ENCODE data around the gene PPP1R26. TPM values are rescaled to one million over a fixed set of nuclear protein-coding genes. Genes with fewer than 3 reads are reported as not detected.
A peak's percentile ranks its signal among the peaks of the same experiment; 100 is the strongest.

The PPP1R26 gene
- total RNA-seq, 1 experiment from 2014 or later: 32.0 TPM

DNA sequence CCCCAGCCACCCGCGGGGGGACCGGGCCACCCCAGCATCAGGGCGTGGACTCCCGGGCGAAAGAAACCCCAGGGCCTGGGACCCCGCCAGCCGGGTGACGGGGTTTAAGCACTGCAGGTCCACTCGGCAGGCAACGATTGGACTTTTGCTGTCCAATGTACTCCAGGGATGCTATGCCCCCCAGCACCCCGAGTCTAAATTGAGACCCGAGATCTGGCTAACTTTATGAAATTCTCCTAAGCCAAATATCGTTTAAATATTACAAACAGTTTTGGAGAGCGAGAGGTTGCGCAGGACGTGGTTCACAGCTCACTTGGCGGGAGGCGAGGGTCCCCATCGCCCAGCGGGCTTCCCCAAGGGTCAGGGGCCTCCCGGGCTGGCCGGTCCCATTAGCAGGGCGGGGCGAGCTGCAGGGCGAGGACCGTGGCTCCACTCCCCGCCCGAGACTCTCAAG, 20.5 kb downstream of the PPP1R26 start:
- H3K9me3 ChIP-seq (ENCODE audit: control insufficient read depth in 1 of 2, insufficient read depth in 1 of 2, low read depth in 1 of 2, low read length in 2 of 2): no peaks in the 10 kb centered on the region
- peaks cover 12 to 42% of the 10 kb centered on the region in 2 experiments for H3K4me1 ChIP-seq (ENCODE audit: control insufficient read depth in 1 of 2, insufficient read depth in 2 of 2, low read length in 2 of 2)
- ChIA-PET CTCF (interaction anchor here (1.6 kb wide), 1 partner anchor 20 kb away, joined by 4 read pairs; the partner anchor contains the start of gene PPP1R26), RAD21 (ENCODE audit: low non-redundant PET in 1 of 2, low total read pairs in 2 of 2, uncharacterized antibody in 2 of 2, unreplicated experiment in 2 of 2) (no interaction called here), POLR2A (no interaction called here)
- TSS peak; percentile 58 for BruUV-seq (replicated peaks)
- peak overlapping the region; percentile 95 for H3K4me2 ChIP-seq (ENCODE audit: low read length)
- peaks cover 4% of the 10 kb centered on the region; the same call in 1 of the 2 replicates for H4K20me1 ChIP-seq (ENCODE audit: insufficient read depth)
- no peak for DNase-seq (ENCODE audit: low read depth, low spot score)
- no peaks in the 10 kb centered on the region for H3K9me2 ChIP-seq (ENCODE audit: insufficient read depth)
- intact Hi-C loops (cut with micrococcal nuclease): no loop called here
- no peaks in the 10 kb centered on the region for H3K27me3 ChIP-seq (ENCODE audit: insufficient read depth, low read length)
- peak; percentile 27 for ATAC-seq
- TF ChIP-seq POLR2A (IDR thresholded peaks at IDR 0.05; ENCODE audit: borderline replicate concordance, extremely low read depth, insufficient read depth, insufficient read length) (no peak), CEBPB (IDR thresholded peaks at IDR 0.05; ENCODE audit: low read depth) (no peak), JUND (IDR thresholded peaks at IDR 0.05) (no peak), ELF1 (IDR thresholded peaks at IDR 0.05; ENCODE audit: borderline replicate concordance, low read depth) (no peak), SIN3A (IDR thresholded peaks at IDR 0.05; ENCODE audit: low read depth) (no peak), RAD21 (IDR thresholded peaks at IDR 0.05; ENCODE audit: low read depth) (no peak)
- peak overlapping the region; percentile 63 for H2AFZ ChIP-seq (ENCODE audit: low read depth, low read length, poor library complexity, severe bottlenecking)
- peak overlapping the region; percentile 78 to 79 for H3K4me3 ChIP-seq (replicated peaks in 1 of 2; ENCODE audit: low read depth in 1 of 2, low read length in 2 of 2)
- H3K79me2 ChIP-seq (ENCODE audit: insufficient read depth, low read length): peaks cover 40% of the 10 kb centered on the region
- peak overlapping the region; percentile 98 for H3K9ac ChIP-seq (ENCODE audit: low read length)
- peak overlapping the region; percentile 73 for H3K27ac ChIP-seq (ENCODE audit: low read depth, low read length)
- H3K36me3 ChIP-seq (ENCODE audit: control insufficient read depth in 1 of 2, insufficient read depth in 2 of 2, low read length in 2 of 2): peaks cover 11 to 37% of the 10 kb centered on the region in 2 experiments

DNA sequence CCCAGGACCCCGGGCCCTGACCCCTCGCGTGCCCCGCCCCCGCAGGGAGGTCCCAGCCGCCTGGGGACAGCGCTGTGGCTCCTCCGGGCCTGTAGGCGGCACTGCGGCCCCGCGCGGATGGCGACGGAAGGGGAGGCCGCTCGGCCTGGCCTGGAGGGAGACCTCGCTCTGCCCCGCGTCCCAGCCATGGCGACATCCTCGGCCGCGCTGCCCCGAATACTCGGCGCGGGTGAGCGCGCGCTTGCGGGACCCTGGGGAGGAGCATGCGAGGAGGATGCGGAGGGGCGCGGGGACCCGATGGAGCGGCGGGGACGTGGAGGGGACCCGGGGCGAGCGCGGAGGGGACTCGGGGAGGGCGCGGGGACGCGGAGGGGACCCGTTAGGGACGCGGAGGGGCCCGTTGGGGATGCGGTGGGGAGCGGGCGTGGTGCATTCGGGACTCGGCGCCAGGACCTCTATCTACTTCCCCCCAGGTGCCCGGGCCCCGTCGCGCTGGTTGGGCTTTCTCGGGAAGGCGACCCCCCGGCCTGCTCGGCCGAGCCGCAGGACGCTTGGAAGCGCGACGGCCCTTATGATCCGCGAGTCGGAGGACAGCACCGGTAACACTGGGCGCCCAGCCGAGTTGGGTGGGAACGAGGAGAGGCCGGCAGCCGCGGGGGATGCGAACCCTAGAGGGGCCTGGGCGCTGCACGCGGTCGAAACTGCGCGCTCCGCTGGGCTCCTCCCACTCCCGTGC, 21.1 kb downstream of the PPP1R26 start, which contains the start of gene MRPS2:
Gene MRPS2 (plus strand): TSS at position 158 of the 736 bp plus-strand sequence. CDS start 29 bp downstream, at position 187.
- H3K27me3 ChIP-seq (ENCODE audit: insufficient read depth, low read length): no peaks in the 10 kb centered on the region
- no peaks in the 10 kb centered on the region for H3K9me2 ChIP-seq (ENCODE audit: insufficient read depth)
- BruUV-seq (replicated peaks): no TSS peak
- CTCF ChIA-PET: no interaction called here
- H3K9ac ChIP-seq (ENCODE audit: low read length): peak within 1 kb of the TSS; percentile 98
- RAD21 ChIA-PET (ENCODE audit: low non-redundant PET in 1 of 2, low total read pairs in 2 of 2, uncharacterized antibody in 2 of 2, unreplicated experiment in 2 of 2): no interaction called here
- H3K27ac ChIP-seq (ENCODE audit: low read depth, low read length): peak within 1 kb of the TSS; percentile 73
- ATAC-seq: peak; percentile 84
- no peaks in the 10 kb centered on the region for H3K9me3 ChIP-seq (ENCODE audit: control insufficient read depth in 1 of 2, insufficient read depth in 1 of 2, low read depth in 1 of 2, low read length in 2 of 2)
- peak; percentile 61 for DNase-seq (ENCODE audit: low read depth, low spot score)
- H2AFZ ChIP-seq (ENCODE audit: low read depth, low read length, poor library complexity, severe bottlenecking): peak within 1 kb of the TSS; percentile 63
- H3K4me2 ChIP-seq (ENCODE audit: low read length): peak within 1 kb of the TSS; percentile 95
- peaks cover 40% of the 10 kb centered on the region for H3K79me2 ChIP-seq (ENCODE audit: insufficient read depth, low read length)
- no peak for TF ChIP-seq SP1 (IDR thresholded peaks at IDR 0.05; ENCODE audit: low read depth)
- TF ChIP-seq FOSL1 (IDR thresholded peaks at IDR 0.05; ENCODE audit: low read depth): no peak
- peak; percentile 29 for TF ChIP-seq POLR2A (IDR thresholded peaks at IDR 0.05; ENCODE audit: borderline replicate concordance, extremely low read depth, insufficient read depth, insufficient read length)
- TF ChIP-seq, protein P1, sequence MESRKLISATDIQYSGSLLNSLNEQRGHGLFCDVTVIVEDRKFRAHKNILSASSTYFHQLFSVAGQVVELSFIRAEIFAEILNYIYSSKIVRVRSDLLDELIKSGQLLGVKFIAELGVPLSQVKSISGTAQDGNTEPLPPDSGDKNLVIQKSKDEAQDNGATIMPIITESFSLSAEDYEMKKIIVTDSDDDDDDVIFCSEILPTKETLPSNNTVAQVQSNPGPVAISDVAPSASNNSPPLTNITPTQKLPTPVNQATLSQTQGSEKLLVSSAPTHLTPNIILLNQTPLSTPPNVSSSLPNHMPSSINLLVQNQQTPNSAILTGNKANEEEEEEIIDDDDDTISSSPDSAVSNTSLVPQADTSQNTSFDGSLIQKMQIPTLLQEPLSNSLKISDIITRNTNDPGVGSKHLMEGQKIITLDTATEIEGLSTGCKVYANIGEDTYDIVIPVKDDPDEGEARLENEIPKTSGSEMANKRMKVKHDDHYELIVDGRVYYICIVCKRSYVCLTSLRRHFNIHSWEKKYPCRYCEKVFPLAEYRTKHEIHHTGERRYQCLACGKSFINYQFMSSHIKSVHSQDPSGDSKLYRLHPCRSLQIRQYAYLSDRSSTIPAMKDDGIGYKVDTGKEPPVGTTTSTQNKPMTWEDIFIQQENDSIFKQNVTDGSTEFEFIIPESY (IDR thresholded peaks at IDR 0.05; ENCODE audit: extremely low read depth, insufficient replicate concordance, low read length): peak; percentile 13
- peak; percentile 88 for TF ChIP-seq YY1 (IDR thresholded peaks at IDR 0.05; ENCODE audit: extremely low read depth, insufficient replicate concordance, low read depth, low read length)
- peak; percentile 99 for TF ChIP-seq ZFX (IDR thresholded peaks at IDR 0.05)
- TF ChIP-seq POLR2AphosphoS5 (IDR thresholded peaks at IDR 0.05; ENCODE audit: low read depth, low read length): peak; percentile 76
- TF ChIP-seq CTCF (IDR thresholded peaks at IDR 0.05 in 2 of 3, conservative IDR thresholded peaks at IDR 0.05 in 1 of 3; ENCODE audit: borderline replicate concordance in 1 of 3, insufficient read depth in 1 of 3, low read depth in 2 of 3, low read length in 2 of 3): peak in 2 of 3 experiments; percentile 73 to 89; a peak in 4 of 6 replicates
- peak within 1 kb of the TSS; percentile 78 to 79 for H3K4me3 ChIP-seq (replicated peaks in 1 of 2; ENCODE audit: low read depth in 1 of 2, low read length in 2 of 2)
- peaks cover 11 to 39% of the 10 kb centered on the region in 2 experiments for H3K36me3 ChIP-seq (ENCODE audit: control insufficient read depth in 1 of 2, insufficient read depth in 2 of 2, low read length in 2 of 2)
- intact Hi-C loops (cut with micrococcal nuclease): no loop called here
- peaks cover 11 to 41% of the 10 kb centered on the region in 2 experiments for H3K4me1 ChIP-seq (ENCODE audit: control insufficient read depth in 1 of 2, insufficient read depth in 2 of 2, low read length in 2 of 2)
- H4K20me1 ChIP-seq (ENCODE audit: insufficient read depth): peaks cover 4% of the 10 kb centered on the region; the same call in 1 of the 2 replicates
- POLR2A ChIA-PET: no interaction called here

All from HCT116 (cell line).